Body of pancreas (tissue), 4 donors: ENCODE measurements around the gene DYDC2. TPM values are rescaled to one million over a fixed set of nuclear protein-coding genes. Genes with fewer than 3 reads are reported as not detected.
"Not testable (repeated sequence)": the region's sequence is repeated elsewhere in the genome, so short reads cannot be mapped to it uniquely, and the experiment has no call there.

Experiments used
- ATAC-seq: fragments of 150-250 bp; one replicate; pipeline ENCODE4 v1.9.1; 2016
- DNase-seq, 4 donors: peaks; one replicate each; pipeline ENCODE4 v3.0.0-alpha.2; 2019
- H3K27ac ChIP-seq, 4 donors: fragments of 200-600 bp; sonication (generic); 1 replicate in 3 of 4; 2 replicates in 1 of 4; pipeline versions ENCODE4 v1.5.1 to v1.6.1; 2016 to 2019; ENCODE audit warnings: mild to moderate bottlenecking in 1 of 4, mixed read lengths in 1 of 4, moderate library complexity in 1 of 4
- H3K27me3 ChIP-seq, 2 donors: fragments of 200-600 bp; sonication (generic); one replicate each; pipeline ENCODE4 v1.6.0; 2016; ENCODE audit warnings: mild to moderate bottlenecking in 1 of 2
- H3K36me3 ChIP-seq, 2 donors: fragments of 200-600 bp; sonication (generic); replicated peaks in 1 of 2; 2 replicates each; pipeline ENCODE4 v1.5.1; 2016; ENCODE audit warnings: low read depth in 2 of 2; ENCODE audit not compliant: insufficient read depth in 1 of 2
- H3K4me1 ChIP-seq: fragments of 200-600 bp; sonication (generic); one replicate; pipeline ENCODE4 v1.6.0; 2016
- H3K4me3 ChIP-seq, 2 donors: fragments of 200-600 bp; sonication (generic); 1 replicate in 1 of 2; 2 replicates in 1 of 2; pipeline ENCODE4 v1.5.1; 2016 to 2019
- H3K9me3 ChIP-seq, 3 donors: fragments of 200-600 bp; sonication (generic); 1 replicate in 2 of 3; 2 replicates in 1 of 3; pipeline ENCODE4 v1.5.1; 2016
- CTCF ChIP-seq, 7 experiments: fragments of 450-650 bp in 4 of 7; fragments of 200-600 bp in 3 of 7; sonication (generic) in 3 of 7; IDR thresholded peaks; one replicate each; pipeline ENCODE4 v1.5.1; 2016 to 2019; ENCODE audit warnings: antibody characterized with exemption in 7 of 7
- POLR2A ChIP-seq, 3 donors: fragments of 450-650 bp; IDR thresholded peaks; one replicate each; pipeline ENCODE4 v1.6.1; 2016; ENCODE audit warnings: antibody characterized with exemption in 3 of 3, mild to moderate bottlenecking in 2 of 3
- WGBS, 2 donors: methylation state at CpG; one replicate each; pipeline ENCODE4 v1.1.5; 2017; 5-methylcytosine and 5-hydroxymethylcytosine counted together
- intact Hi-C: fragments of 100-400 bp; cut with DNase I; formaldehyde crosslinking; loops from one replicate; pipeline ENCODE4 v1.15.1; 2023
- total RNA-seq, 2 donors: library from RNA; depleted of rRNA; stranded (reverse); fragments of >200 nt; gene quantifications; one replicate each; pipeline ENCODE4 v1.1.0, GENCODE V29; 2016

The DYDC2 gene
- total RNA-seq, 2 donors from 2014 or later, result not detected

DNA sequence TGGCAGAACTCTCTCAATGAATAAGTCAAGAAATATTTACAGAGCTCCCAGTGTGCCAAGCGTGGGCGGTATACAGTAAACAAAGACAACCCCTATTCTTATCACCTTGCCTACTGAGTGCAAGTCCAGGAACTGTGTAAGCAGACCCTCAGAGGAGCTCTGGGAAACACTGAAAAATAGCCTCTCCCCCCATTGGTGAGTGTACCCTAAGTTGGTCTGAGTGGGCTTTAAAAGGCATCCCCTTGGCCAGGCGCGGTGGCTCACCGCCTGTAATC lies 1.2 kb downstream of the DYDC2 start:
- Histone ChIP-seq H3K36me3 (no peaks in the 10 kb centered on the region), H3K4me3 (no peak overlapping the region), H3K4me1 (peaks cover 16% of the 10 kb centered on the region), H3K27ac (no peak overlapping the region), H3K27me3 (no peaks in the 10 kb centered on the region), H3K9me3 (no peaks in the 10 kb centered on the region)
- intact Hi-C loops, result no loop called here
- no peak for DNase-seq
- no peak for ATAC-seq
- 74 to 77% methylated on average over 5 of the region's 5 CpGs for WGBS, 2 donors
- TF ChIP-seq POLR2A (IDR thresholded peaks at IDR 0.05) (no peak), CTCF (IDR thresholded peaks at IDR 0.05) (no peak)

DNA sequence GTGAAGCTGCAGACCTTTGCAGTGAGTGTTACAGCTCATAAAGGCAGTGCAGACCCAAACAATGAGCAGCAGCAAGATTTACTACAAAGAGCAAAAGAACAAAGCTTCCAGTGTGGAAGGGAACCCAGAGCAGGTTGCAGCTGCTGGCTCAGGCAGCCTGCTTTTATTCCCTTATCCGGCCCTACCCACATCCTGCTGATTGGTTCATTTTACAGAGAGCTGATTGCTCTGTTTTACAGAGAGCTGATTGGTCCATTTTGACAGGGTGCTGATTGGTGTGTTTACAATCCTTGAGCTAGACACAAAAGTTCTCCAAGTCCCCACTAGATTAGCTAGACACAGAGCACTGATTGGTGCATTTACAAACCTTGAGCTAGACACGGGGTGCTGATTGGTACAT lies 2.3 kb downstream of the DYDC2 start:
- H3K36me3 ChIP-seq, ATAC-seq, H3K4me3 ChIP-seq, H3K27me3 ChIP-seq, H3K27ac ChIP-seq, H3K9me3 ChIP-seq, DNase-seq, intact Hi-C loops: not testable (repeated sequence)
- WGBS, 2 donors, result 47 to 53% methylated on average over 2 of the region's 2 CpGs
- peaks cover 16% of the 10 kb centered on the region for H3K4me1 ChIP-seq

- WGBS, 2 donors, result 95 to 97% methylated on average over 19 to 22 of the region's 22 CpGs
- Histone ChIP-seq H3K36me3 (no peaks in the 10 kb centered on the region), H3K4me1 (peaks cover 16% of the 10 kb centered on the region), H3K27ac (no peak overlapping the region), H3K9me3 (no peaks in the 10 kb centered on the region), H3K4me3 (no peak overlapping the region), H3K27me3 (no peaks in the 10 kb centered on the region)
- TF ChIP-seq CTCF (IDR thresholded peaks at IDR 0.05) (no peak), POLR2A (IDR thresholded peaks at IDR 0.05) (no peak)
- intact Hi-C loops, result no loop called here
- no peak for DNase-seq
- ATAC-seq, result no peak
Measured at GRCh38 chr10:80359644-80360043, 3.1 kb downstream of the DYDC2 start.

DNA sequence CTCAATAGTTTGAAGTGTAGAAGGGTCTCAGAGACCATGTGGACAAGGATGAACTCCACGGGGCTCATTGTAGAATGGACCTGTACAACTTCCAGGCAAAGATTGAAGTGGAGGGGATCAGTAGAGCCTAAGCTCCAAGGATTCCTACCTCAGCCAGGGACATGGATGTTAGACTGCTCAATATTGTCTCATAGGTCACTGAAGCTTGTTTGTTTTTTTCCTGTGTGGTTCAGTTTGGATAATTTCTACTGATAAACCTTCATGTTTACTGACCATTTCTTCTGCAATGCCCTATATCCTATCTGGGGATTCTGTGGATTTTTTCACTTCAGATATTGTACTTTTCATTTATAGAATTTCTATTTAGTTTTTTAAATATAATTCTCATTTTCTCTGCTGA lies 8.9 kb downstream of the DYDC2 start:
- peaks cover 0 to 9% (median 0%) of the 10 kb centered on the region in 3 donors for H3K9me3 ChIP-seq
- H3K27me3 ChIP-seq, result no peaks in the 10 kb centered on the region
- WGBS, 2 donors, result 47 to 50% methylated on average over 1 of the region's 1 CpG
- intact Hi-C loops, result no loop called here
- no peak overlapping the region for H3K4me3 ChIP-seq
- ATAC-seq, result no peak
- TF ChIP-seq POLR2A (IDR thresholded peaks at IDR 0.05) (no peak), CTCF (IDR thresholded peaks at IDR 0.05) (no peak)
- no peaks in the 10 kb centered on the region for H3K4me1 ChIP-seq
- H3K27ac ChIP-seq, result no peak overlapping the region
- H3K36me3 ChIP-seq, result no peaks in the 10 kb centered on the region
- no peak for DNase-seq

- no peaks in the 10 kb centered on the region for H3K27me3 ChIP-seq
- intact Hi-C loops, result no loop called here
- H3K4me3 ChIP-seq, result no peak overlapping the region
- no peak overlapping the region for H3K27ac ChIP-seq
- no peaks in the 10 kb centered on the region for H3K36me3 ChIP-seq
- TF ChIP-seq CTCF (IDR thresholded peaks at IDR 0.05), result no peak
- no peak for TF ChIP-seq POLR2A (IDR thresholded peaks at IDR 0.05)
- ATAC-seq (no peak), DNase-seq (no peak)
- peaks cover 0 to 9% (median 0%) of the 10 kb centered on the region in 3 donors for H3K9me3 ChIP-seq
- WGBS, 2 donors, result 83 to 93% methylated on average over 6 of the region's 6 CpGs
- H3K4me1 ChIP-seq, result no peaks in the 10 kb centered on the region
Measured at GRCh38 chr10:80371467-80371866, 14.9 kb downstream of the DYDC2 start.
